Measurements from ENCODE around the gene RNASEH2A.

- TF ChIP-seq CTCF (IDR thresholded peaks at IDR 0.05) (no peak), POLR2A (IDR thresholded peaks at IDR 0.05) (no peak), EP300 (IDR thresholded peaks at IDR 0.05) (no peak)
Observed at GRCh38 chr19:12770922-12771321, 35.5 kb upstream of the RNASEH2A start.
